ENCODE measurements around the gene RDH8. TPM values are rescaled to one million over a fixed set of nuclear protein-coding genes. Genes with fewer than 3 reads are reported as not detected.

The RDH8 gene
- total RNA-seq, 1 experiment from 2014 or later: not detected

GRCh38 chr19:10010939-10011338 lies 2.3 kb upstream of the RDH8 start:
- no peaks in the 10 kb centered on the region; the same call in none of the 2 replicates for H3K27me3 ChIP-seq (replicated peaks; ENCODE audit: control insufficient read depth, insufficient read depth, low read length)
- no peaks in the 10 kb centered on the region for H3K36me3 ChIP-seq (ENCODE audit: control insufficient read depth, insufficient read depth, low read length)
- 0 out of 2 replicates have a peak, but pooled peaks cover 4% of the 10 kb centered on the region for H3K4me1 ChIP-seq
- H3K4me3 ChIP-seq (ENCODE audit: low read depth, low read length): no peak overlapping the region
- TF ChIP-seq CTCF (IDR thresholded peaks at IDR 0.05; ENCODE audit: insufficient read depth in 1 of 2, low read depth in 1 of 2, low read length in 1 of 2, severe bottlenecking in 1 of 2, unreplicated experiment in 1 of 2): no peak
- Mint-ChIP-seq H3K27ac (ENCODE audit: unreplicated experiment) (no peak overlapping the region), H3K27me3 (ENCODE audit: insufficient read depth, unreplicated experiment) (peaks cover 25% of the 10 kb centered on the region), H3K9me3 (ENCODE audit: unreplicated experiment) (no peaks in the 10 kb centered on the region), H3K4me1 (ENCODE audit: low read depth, unreplicated experiment) (peaks cover 12% of the 10 kb centered on the region), H3K36me3 (ENCODE audit: insufficient read depth, unreplicated experiment) (peaks cover 7% of the 10 kb centered on the region), H3K4me3 (ENCODE audit: unreplicated experiment) (no peak overlapping the region)
- H3K9me3 ChIP-seq: no peaks in the 10 kb centered on the region
- CTCF ChIA-PET: no interaction called here
- intact Hi-C loops (cut with micrococcal nuclease; ENCODE audit: unreplicated experiment): no loop called here
- BruUV-seq (replicated peaks): no TSS peak
- POLR2A ChIA-PET: no interaction called here
- no peak for DNase-seq

- Histone ChIP-seq H3K27me3 (replicated peaks; ENCODE audit: control insufficient read depth, insufficient read depth, low read length) (no peaks in the 10 kb centered on the region; the same call in none of the 2 replicates), H3K4me3 (ENCODE audit: low read depth, low read length) (no peak overlapping the region), H3K36me3 (ENCODE audit: control insufficient read depth, insufficient read depth, low read length) (no peaks in the 10 kb centered on the region), H3K9me3 (no peaks in the 10 kb centered on the region), H3K4me1 (0 out of 2 replicates have a peak, but pooled peaks cover 4% of the 10 kb centered on the region)
- H3K27me3 Mint-ChIP-seq (ENCODE audit: insufficient read depth, unreplicated experiment): peaks cover 25% of the 10 kb centered on the region
- ChIA-PET CTCF (no interaction called here), POLR2A (no interaction called here)
- H3K4me3 Mint-ChIP-seq (ENCODE audit: unreplicated experiment): no peak overlapping the region
- peaks cover 12% of the 10 kb centered on the region for H3K4me1 Mint-ChIP-seq (ENCODE audit: low read depth, unreplicated experiment)
- no peaks in the 10 kb centered on the region for H3K9me3 Mint-ChIP-seq (ENCODE audit: unreplicated experiment)
- TF ChIP-seq CTCF (IDR thresholded peaks at IDR 0.05; ENCODE audit: insufficient read depth in 1 of 2, low read depth in 1 of 2, low read length in 1 of 2, severe bottlenecking in 1 of 2, unreplicated experiment in 1 of 2): no peak
- intact Hi-C loops (cut with micrococcal nuclease; ENCODE audit: unreplicated experiment): no loop called here
- peaks cover 7% of the 10 kb centered on the region for H3K36me3 Mint-ChIP-seq (ENCODE audit: insufficient read depth, unreplicated experiment)
- DNase-seq: no peak
- no TSS peak for BruUV-seq (replicated peaks)
- no peak overlapping the region for H3K27ac Mint-ChIP-seq (ENCODE audit: unreplicated experiment)
Measured at GRCh38 chr19:10011974-10012373, 1.3 kb upstream of the RDH8 start.

- no peak for TF ChIP-seq CTCF (IDR thresholded peaks at IDR 0.05; ENCODE audit: insufficient read depth in 1 of 2, low read depth in 1 of 2, low read length in 1 of 2, severe bottlenecking in 1 of 2, unreplicated experiment in 1 of 2)
- Mint-ChIP-seq H3K4me3 (ENCODE audit: unreplicated experiment) (no peak overlapping the region), H3K27ac (ENCODE audit: unreplicated experiment) (no peak overlapping the region), H3K9me3 (ENCODE audit: unreplicated experiment) (no peaks in the 10 kb centered on the region), H3K36me3 (ENCODE audit: insufficient read depth, unreplicated experiment) (peaks cover 7% of the 10 kb centered on the region), H3K4me1 (ENCODE audit: low read depth, unreplicated experiment) (peaks cover 5% of the 10 kb centered on the region), H3K27me3 (ENCODE audit: insufficient read depth, unreplicated experiment) (peaks cover 16% of the 10 kb centered on the region)
- Histone ChIP-seq H3K27me3 (replicated peaks; ENCODE audit: control insufficient read depth, insufficient read depth, low read length) (no peaks in the 10 kb centered on the region; the same call in 1 of the 2 replicates), H3K4me3 (ENCODE audit: low read depth, low read length) (no peak overlapping the region), H3K4me1 (no peaks in the 10 kb centered on the region), H3K9me3 (no peaks in the 10 kb centered on the region), H3K36me3 (ENCODE audit: control insufficient read depth, insufficient read depth, low read length) (no peaks in the 10 kb centered on the region)
- CTCF ChIA-PET: no interaction called here
- POLR2A ChIA-PET: no interaction called here
- no peak for DNase-seq
- intact Hi-C loops (cut with micrococcal nuclease; ENCODE audit: unreplicated experiment): no loop called here
- no TSS peak for BruUV-seq (replicated peaks)
Measured at GRCh38 chr19:10013834-10014618, 743 bp downstream of the RDH8 start.
